Ascending aorta (tissue), 2 donors: ENCODE measurements around the gene ADCY1. TPM values are rescaled to one million over a fixed set of nuclear protein-coding genes. Genes with fewer than 3 reads are reported as not detected.

ENCODE experiments used
- DNase-seq, 2 donors: peaks; one replicate each; pipeline ENCODE4 v3.0.0-alpha.2; 2019; ENCODE audit warnings: low spot score in 2 of 2
- H3K27ac ChIP-seq, 2 donors: fragments of 200-600 bp; sonication (generic); one replicate each; pipeline ENCODE4 v1.5.1; 2016 to 2017; ENCODE audit warnings: mild to moderate bottlenecking in 1 of 2
- H3K27me3 ChIP-seq: fragments of 200-600 bp; sonication (generic); one replicate; pipeline ENCODE4 v1.5.1; 2017
- H3K36me3 ChIP-seq, 2 donors: fragments of 200-600 bp; sonication (generic); one replicate each; pipeline ENCODE4 v1.5.1; 2016
- H3K4me1 ChIP-seq, 2 donors: fragments of 200-600 bp; sonication (generic); one replicate each; pipeline ENCODE4 v1.5.1; 2016 to 2017; ENCODE audit warnings: mild to moderate bottlenecking in 1 of 2
- H3K4me3 ChIP-seq, 2 donors: fragments of 200-600 bp; sonication (generic); one replicate each; pipeline ENCODE4 v1.5.1; 2016 to 2017; ENCODE audit warnings: mild to moderate bottlenecking in 1 of 2
- H3K9me3 ChIP-seq, 2 donors: fragments of 200-600 bp; sonication (generic); one replicate each; pipeline ENCODE4 v1.5.1; 2016
- CTCF ChIP-seq, 3 experiments: fragments of 200-600 bp in 2 of 3; fragments of 450-650 bp in 1 of 3; sonication (generic) in 2 of 3; IDR thresholded peaks; one replicate each; pipeline ENCODE4 v1.5.1; 2016 to 2019; ENCODE audit warnings: antibody characterized with exemption in 3 of 3, mild to moderate bottlenecking in 1 of 3, moderate library complexity in 1 of 3
- intact Hi-C: fragments of 100-400 bp; cut with DNase I; formaldehyde crosslinking; loops from one replicate; pipeline ENCODE4 v1.15.1; 2023
- total RNA-seq: library from RNA; depleted of rRNA; stranded (reverse); fragments of >200 nt; gene quantifications from one replicate; pipeline ENCODE4 v1.1.0, GENCODE V29; 2016

Gene ADCY1
- total RNA-seq, 1 donor from 2014 or later: 3.6 TPM

- Histone ChIP-seq H3K27ac (no peak overlapping the region), H3K36me3 (no peaks in the 10 kb centered on the region), H3K4me3 (no peak overlapping the region), H3K4me1 (no peaks in the 10 kb centered on the region), H3K27me3 (no peaks in the 10 kb centered on the region), H3K9me3 (no peaks in the 10 kb centered on the region)
- no peak for TF ChIP-seq CTCF (IDR thresholded peaks at IDR 0.05)
- intact Hi-C loops: no loop called here
- DNase-seq: no peak
Measured at GRCh38 chr7:45563401-45563800, 10.8 kb upstream of the ADCY1 start.

DNA sequence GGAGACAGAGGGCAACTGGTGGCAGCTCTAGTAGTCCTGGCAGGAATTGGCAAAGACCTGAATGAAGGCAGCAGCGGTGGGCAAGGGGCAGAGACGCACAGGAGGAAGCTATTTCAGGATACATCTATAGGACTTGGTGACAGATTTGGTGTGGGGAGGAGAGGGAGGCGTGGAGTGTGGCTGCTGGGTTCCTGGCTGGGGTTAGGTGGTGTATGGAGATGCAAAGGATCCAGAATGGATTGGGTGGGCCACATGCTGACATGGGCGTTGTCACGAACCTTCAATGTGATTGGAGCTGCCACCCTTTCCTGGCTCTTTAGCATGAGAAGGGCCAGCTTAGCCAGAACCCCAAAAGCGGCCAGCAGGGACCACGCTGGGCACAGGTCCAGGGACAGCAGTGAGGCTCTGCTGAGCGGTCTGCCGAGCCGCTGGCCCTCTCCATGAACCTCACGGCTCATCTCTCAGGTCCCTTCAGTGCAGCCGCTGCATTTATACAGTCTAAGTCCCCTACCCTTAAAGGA lies 10.2 kb upstream of the ADCY1 start:
- intact Hi-C loops: no loop called here
- H3K36me3 ChIP-seq: no peaks in the 10 kb centered on the region
- H3K27ac ChIP-seq: no peak overlapping the region
- no peaks in the 10 kb centered on the region for H3K9me3 ChIP-seq
- no peak for TF ChIP-seq CTCF (IDR thresholded peaks at IDR 0.05)
- no peaks in the 10 kb centered on the region for H3K27me3 ChIP-seq
- no peaks in the 10 kb centered on the region for H3K4me1 ChIP-seq
- DNase-seq: no peak
- H3K4me3 ChIP-seq: no peak overlapping the region

- Histone ChIP-seq H3K4me3 (no peak overlapping the region), H3K9me3 (no peaks in the 10 kb centered on the region), H3K36me3 (no peaks in the 10 kb centered on the region), H3K4me1 (no peaks in the 10 kb centered on the region), H3K27ac (no peak overlapping the region), H3K27me3 (no peaks in the 10 kb centered on the region)
- TF ChIP-seq CTCF (IDR thresholded peaks at IDR 0.05): no peak
- intact Hi-C loops: no loop called here
- no peak for DNase-seq
Measured at GRCh38 chr7:45564485-45564884, 9.7 kb upstream of the ADCY1 start.

- no peak for TF ChIP-seq CTCF (IDR thresholded peaks at IDR 0.05)
- H3K27me3 ChIP-seq: no peaks in the 10 kb centered on the region
- no peaks in the 10 kb centered on the region for H3K4me1 ChIP-seq
- H3K36me3 ChIP-seq: no peaks in the 10 kb centered on the region
- no peaks in the 10 kb centered on the region for H3K9me3 ChIP-seq
- no peak overlapping the region for H3K4me3 ChIP-seq
- no peak for DNase-seq
- intact Hi-C loops: no loop called here
- no peak overlapping the region for H3K27ac ChIP-seq
Measured at GRCh38 chr7:45564886-45565455, 9.2 kb upstream of the ADCY1 start.

- no peak overlapping the region for H3K27ac ChIP-seq
- DNase-seq: no peak
- no peak overlapping the region for H3K4me3 ChIP-seq
- H3K9me3 ChIP-seq: no peaks in the 10 kb centered on the region
- no peak for TF ChIP-seq CTCF (IDR thresholded peaks at IDR 0.05)
- no peaks in the 10 kb centered on the region for H3K36me3 ChIP-seq
- no peaks in the 10 kb centered on the region for H3K27me3 ChIP-seq
- H3K4me1 ChIP-seq: no peaks in the 10 kb centered on the region
- intact Hi-C loops: no loop called here
Measured at GRCh38 chr7:45566386-45566785, 7.8 kb upstream of the ADCY1 start.

GRCh38 chr7:45566961-45567360 lies 7.2 kb upstream of the ADCY1 start:
- Histone ChIP-seq H3K27ac (no peak overlapping the region), H3K9me3 (no peaks in the 10 kb centered on the region)

More at GRCh38 chr7:45566961-45567360, 7.2 kb upstream of the ADCY1 start:
- intact Hi-C loops: no loop called here
- no peaks in the 10 kb centered on the region for H3K4me1 ChIP-seq
- H3K4me3 ChIP-seq: no peak overlapping the region
- no peaks in the 10 kb centered on the region for H3K27me3 ChIP-seq
- no peak for DNase-seq
- TF ChIP-seq CTCF (IDR thresholded peaks at IDR 0.05): no peak
- H3K36me3 ChIP-seq: no peaks in the 10 kb centered on the region
